Measurements from ENCODE around the gene PRR36.

DNA sequence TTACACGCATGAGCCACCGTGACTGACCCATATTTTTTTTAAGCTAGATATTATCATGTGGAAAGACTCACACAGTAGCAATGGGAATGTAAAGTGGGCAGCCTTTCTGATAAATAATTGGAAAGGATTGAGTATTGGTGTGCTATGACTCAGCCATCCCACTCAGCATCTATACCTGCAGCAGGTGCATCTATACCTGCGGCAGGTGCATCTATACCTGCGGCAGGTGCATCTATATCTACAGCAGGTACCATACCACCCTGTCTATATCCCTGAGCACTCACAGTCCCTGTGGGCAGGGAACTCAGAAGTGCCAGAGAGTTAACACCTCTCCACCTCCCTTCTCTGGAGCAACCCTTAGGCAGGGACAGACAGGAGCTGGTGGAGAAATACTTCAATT is 8.9 kb upstream of the PRR36 start:
- TF ChIP-seq, protein P1, sequence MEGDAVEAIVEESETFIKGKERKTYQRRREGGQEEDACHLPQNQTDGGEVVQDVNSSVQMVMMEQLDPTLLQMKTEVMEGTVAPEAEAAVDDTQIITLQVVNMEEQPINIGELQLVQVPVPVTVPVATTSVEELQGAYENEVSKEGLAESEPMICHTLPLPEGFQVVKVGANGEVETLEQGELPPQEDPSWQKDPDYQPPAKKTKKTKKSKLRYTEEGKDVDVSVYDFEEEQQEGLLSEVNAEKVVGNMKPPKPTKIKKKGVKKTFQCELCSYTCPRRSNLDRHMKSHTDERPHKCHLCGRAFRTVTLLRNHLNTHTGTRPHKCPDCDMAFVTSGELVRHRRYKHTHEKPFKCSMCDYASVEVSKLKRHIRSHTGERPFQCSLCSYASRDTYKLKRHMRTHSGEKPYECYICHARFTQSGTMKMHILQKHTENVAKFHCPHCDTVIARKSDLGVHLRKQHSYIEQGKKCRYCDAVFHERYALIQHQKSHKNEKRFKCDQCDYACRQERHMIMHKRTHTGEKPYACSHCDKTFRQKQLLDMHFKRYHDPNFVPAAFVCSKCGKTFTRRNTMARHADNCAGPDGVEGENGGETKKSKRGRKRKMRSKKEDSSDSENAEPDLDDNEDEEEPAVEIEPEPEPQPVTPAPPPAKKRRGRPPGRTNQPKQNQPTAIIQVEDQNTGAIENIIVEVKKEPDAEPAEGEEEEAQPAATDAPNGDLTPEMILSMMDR (IDR thresholded peaks at IDR 0.05): no peak
- no peak for TF ChIP-seq POLR2A (IDR thresholded peaks at IDR 0.05)

Data from adrenal gland (tissue), 5 donors.